Activated T-helper 9 cell treated with anti-CD3 and anti-CD28 coated beads, Interleukin-2, amount 50 U/mL, for 16 hours (primary cell): Measurements from ENCODE around the gene SYT1.

ENCODE experiments used
- DNase-seq: peaks from one replicate; pipeline ENCODE4 v3.0.0-alpha.2; 2020; ENCODE audit warnings: low read depth

The SYT1 gene

DNA sequence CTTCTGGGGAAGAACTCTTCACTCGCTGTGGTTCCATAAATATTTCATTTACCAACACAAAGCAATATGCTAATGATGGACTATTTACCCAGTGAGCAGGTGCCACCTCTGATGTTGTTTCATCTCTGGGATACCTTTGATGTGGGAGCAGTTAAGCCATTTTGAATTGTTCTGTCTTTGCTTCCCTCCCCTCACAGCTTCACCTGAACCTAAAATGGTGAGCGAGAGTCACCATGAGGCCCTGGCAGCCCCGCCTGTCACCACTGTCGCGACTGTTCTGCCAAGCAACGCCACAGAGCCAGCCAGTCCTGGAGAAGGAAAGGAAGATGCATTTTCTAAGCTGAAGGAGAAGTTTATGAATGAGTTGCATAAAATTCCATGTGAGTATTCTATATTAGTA is 352.7 kb downstream of the SYT1 start:
- DNase-seq = no peak

DNA sequence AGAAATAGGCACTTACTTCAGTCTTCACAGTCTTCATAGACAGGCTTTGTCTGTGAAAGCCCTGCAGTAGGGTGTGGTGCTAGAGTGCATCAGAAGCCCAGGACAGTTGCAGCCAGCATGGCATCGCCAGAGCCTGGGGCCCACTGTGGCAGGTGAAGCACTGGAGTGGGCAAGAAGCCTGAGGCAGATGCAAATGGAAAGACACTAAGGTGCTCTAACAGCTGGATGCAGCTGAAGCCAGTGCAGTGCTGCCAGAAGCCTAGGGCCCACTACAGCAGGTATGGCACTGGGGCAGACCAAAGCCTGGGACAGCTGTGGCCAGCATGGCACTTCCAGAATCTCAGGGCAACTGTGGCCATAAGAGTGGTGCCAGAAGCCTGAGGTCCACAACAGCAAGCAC is 358.6 kb downstream of the SYT1 start:
- no peak for DNase-seq

DNA sequence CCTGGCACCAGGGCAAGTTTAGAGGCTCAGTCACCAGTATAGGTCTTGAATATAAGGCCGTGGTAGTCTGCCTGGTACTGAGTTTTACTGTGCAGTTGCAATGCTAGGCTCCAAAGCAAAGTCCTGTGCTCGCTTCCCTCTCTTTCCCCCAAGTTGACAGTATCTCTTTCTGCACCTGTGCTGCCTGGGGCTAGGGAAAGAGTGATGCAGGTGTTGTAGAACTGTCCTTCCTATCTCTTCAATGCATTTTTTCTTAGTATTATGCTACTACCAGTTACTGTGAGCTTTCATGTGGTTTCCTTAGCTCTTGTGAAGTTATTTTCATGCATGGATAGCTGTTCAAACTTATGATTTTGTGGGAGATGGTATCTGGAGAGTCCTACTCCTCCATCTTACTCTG is 359.2 kb downstream of the SYT1 start:
- no peak for DNase-seq

DNA sequence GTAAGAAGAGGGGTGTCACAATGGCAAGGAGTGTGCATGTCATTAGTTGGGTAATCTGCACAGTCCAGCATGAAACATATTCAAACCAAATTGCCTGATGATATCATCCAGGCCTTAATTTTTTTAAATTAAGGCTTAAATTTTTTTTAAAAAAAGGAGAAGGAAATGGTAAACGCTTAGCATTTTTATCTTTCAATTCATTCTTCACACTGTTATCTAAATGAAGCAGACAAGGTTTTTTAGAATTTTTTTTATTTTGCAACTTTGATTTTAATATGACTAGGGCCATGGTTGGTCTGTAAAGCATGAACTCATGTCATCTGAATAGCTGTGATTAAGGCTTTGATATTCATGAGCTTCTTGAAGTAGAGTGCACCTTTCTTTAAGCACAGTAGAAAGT is 362.5 kb downstream of the SYT1 start:
- no peak for DNase-seq

DNA sequence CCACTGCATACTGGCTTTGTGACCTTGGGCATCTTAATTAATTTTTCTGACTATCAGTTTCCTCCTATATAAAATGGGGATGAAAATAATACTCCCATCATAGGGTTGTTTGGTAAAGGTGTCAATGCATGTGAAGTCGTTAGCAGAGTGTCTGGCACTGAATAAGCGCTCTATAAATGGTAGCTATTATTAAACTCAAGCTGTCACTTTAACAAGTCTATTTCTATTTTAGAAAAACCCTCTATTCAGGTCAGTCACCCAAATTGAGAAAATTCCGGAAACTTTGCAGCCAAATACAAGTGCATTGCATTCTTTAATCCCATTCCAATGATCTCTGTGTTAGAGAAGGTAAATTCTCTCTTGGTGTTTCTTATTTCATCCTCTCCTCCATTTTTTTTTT is 363.1 kb downstream of the SYT1 start:
- no peak for DNase-seq

DNA sequence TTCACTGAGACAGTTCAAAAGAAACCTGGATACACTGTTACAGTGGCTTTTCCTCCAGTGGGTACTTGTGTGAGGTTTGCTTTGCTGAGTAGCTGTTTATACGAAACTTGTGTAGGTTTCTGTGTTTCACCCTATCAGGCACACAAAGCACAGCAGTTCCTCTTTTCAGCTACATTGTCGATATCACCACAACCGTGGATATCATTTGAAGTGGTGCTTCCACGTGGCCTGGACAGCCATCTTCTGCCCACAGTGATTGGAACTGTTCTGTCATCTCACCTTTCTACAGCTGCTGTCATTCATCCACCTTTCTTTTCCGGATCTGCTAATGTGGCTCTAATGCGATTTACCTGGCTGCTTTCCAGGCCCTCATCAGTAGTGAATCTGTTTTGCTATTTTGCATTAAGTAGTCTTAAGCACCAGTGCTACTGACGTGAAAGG is 368.8 kb downstream of the SYT1 start:
- DNase-seq = no peak

DNA sequence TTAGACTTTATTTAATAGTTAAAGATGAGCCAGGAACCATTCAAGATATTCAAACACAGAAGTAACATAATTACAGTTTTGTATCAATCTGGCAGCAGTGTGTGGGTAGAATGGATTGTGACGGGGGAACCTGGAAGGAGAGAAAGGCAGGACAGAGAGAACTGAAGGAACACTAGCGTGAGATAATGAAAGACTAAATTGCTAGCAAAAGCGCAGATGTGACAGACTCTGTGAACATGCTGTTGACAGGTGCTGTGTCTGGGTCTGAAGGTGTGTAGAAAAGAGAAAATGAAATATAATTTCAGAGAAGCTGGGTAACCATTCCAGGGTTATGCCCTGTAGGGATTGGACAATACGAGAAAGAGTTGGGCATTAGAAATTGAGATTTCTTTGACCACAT is 372.3 kb downstream of the SYT1 start:
- no peak for DNase-seq

DNA sequence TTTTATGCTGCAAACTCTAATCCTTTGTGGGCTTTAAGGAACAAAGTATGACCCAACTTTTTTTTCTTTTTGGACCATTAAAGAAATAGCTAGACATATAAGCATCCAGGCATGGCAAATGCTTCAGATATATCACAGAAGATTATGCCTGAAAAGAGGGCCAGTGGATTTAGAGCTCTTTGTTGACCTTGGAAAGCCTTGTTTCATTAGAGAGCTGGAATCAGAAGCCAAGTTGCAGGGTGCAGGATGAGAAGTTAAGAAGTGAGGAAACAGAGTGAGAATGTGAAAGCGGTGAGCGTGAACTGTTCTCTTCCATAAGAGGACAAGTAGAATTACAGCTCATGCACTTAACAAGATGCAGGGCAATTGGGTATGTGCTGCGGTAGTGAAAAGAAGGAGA is 373.7 kb downstream of the SYT1 start:
- DNase-seq = no peak

DNA sequence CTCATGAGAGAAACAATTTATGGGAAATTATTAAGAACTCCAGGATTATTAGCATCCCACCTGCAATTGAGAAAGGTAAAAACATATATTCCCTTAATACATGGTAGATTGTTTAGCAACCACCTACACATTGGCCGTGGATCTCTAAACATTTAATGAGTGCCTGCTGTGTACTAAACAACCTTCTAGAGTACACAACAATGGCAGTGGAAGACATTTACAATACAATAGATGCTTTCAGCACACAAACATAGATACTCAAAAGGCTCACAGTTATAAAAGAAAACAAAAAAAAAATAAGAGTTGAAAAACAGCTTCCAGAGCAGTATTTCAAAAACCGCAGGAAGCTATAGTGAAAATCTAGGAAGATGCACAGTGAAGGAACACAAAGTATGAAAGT is 382.9 kb downstream of the SYT1 start:
- DNase-seq = no peak

DNA sequence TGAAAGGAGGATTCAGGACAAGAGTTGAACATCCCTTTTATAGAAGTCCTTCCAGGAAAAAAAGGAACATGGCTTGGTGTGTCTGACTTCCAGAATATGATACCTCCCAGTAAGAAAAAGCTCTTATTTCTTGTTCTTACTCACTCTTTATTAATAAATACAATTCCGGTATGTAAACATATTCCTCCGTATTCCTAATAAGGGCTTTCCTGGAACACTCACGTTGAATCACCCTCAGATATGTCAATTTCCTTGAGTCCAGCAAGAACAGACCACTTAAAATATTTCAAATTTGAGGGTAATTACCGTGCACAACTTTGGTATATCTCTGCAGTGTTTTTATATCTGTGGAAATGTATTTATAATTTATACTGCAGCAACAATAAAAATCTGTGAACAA is 385.6 kb downstream of the SYT1 start:
- no peak for DNase-seq

DNA sequence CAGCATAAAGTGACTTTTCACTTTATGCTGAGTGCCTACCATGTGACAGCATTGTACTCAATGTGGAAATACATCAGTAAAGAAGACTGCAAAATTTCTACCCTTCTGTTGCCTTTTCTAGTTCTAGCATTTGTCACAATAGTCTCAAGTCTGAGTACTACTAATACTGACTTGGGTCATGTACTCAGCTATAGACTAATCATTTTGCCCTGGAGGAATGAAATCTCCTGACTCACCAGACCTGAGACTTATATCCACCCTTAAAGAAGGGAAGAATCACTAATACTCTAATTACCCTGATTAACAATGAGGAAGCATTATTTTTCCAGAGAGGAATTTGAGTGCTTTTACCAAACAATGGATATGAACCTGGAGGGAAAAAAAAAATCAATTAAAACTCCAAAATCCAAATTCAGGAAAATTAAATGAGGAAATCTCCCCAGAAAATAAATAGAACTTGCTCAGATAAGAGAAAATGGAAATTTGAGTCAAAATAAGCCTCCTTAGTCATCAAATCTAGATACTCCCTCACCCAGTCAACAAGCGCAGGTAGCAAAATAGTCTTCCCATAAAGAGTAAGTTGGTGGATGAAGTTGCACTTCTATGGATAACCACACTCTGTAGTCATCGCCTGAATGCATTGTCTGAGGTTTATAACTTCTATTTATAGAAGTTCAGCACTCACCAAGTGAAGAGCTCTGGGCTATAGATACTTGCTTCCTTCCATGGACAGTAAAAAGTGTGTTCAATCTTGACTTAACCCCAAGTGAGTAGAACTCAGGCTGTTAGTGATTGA is 386.6 kb downstream of the SYT1 start:
- no peak for DNase-seq

DNA sequence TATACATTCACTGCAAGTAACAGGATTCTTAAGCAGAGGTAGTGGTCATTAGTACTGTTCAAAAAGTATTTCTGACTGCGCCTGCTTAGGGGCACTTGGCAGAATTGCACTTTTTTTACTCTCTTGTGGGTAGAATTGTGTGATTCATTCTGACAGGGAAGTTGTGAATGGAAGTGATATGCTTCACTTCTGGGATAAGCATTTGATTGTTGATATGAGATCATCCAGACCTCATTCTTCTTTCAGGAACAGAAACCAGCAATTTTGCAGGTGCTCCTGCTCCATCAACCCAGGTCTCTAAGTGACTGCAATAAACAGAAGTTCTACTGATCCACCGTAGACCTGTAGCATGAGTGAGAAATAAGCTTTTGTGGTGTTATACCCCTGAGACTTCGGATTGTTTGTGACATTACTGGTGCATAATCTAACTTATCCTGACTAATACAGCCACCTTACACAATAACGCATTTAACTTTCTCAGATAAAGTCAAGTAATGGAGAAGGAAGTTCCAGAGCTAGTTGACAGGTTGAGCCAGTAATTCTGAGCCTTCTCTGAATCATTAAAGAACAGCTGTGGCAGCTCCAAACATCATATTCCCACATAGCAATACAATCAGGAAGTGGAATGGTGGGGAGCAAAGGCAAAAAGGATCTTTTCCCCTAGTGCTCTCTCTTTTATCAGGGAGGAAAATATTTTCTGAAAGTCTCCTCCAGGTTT is 387.9 kb downstream of the SYT1 start:
- DNase-seq = no peak

DNA sequence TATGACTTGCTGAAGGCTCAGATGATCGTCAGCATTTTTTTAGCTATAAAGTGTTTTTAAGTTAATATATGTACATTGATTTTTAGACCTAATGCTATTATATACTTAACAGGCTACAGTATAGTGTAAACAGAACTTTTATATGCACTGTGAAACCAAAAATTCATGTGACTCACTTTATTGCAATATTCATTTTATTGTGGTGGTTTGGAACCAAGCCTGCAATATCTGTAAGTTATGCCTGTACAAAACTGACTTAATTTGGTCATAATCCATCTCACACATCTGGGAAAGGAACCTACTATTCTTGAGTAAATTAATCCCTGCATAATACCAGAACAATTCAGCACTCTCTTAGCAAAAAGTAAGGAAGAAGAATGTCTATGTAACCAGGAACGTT is 390.7 kb downstream of the SYT1 start:
- DNase-seq = no peak

DNA sequence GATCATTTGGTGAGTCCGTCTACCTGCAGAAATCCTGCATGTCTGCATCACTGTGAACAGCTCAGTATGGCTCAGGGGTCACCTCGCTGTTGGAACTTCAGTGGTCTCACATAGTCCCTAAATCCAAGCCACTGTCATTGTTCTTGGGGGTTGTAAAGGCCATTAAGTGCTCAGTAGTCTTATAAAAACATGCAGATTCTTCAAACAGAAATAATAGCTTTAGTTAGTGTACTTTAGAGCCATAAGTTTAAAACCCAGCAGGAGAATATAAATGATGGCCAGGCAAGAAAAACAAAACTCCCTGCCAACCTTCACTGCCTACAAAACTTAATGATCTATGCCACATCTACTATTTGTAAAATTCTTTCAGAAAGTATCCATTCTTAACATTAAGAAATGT is 396.3 kb downstream of the SYT1 start:
- no peak for DNase-seq

DNA sequence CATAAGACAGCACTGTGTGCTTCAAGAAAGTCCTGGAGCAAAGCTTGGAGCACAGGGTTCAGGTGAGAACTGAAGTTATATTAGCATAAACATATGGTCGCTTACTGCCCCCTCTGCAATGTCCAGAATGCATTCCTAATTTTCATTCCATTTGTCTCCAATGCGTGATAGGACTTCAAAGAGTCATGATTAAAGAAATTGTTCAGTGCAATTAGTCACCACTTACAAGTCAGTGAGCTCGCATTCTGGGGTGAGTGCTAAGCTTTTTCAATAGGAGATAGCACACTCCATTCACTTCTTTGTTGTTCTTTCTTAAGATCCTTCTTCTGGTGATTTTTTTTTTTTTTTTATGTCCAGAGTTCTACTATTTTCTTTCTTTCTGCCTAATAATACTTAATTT is 398.4 kb downstream of the SYT1 start:
- DNase-seq = no peak

DNA sequence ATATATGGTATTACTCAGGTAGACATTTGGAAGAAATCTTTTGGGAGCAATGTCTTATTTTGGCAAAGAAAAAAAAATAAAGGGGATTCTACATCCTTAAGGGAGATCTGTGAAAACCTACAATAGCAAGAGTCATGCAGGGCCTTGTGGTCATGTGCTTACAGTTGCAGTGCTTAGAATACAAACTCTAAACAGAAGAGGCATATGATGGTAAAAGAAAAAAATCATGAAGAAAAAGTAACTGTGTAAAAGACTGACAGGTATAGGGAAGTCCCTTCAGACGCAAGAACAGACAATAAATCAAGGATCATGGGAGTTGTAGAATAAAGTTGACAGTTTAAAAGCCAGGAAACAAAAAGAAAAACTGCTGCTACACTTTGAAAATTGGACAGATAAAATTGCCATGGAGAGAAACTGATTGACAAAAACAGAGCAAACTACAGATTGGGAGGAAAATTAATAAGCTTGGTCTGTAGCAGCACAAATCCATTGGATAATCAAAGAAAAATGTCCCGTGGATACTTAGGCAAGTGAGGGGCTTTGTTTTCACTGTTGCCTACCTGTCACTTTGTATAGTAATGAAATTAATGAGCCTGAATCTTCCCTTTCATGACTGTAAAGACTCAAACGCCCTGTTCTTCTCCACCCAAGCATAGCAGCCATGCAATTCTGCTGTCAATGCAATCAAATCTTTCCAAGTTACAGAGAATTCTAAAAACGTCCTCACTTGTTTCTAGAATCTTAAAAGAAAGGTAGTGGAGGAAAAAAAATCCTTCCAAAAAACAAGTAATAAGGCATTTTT is 402.0 kb downstream of the SYT1 start:
- DNase-seq = no peak

DNA sequence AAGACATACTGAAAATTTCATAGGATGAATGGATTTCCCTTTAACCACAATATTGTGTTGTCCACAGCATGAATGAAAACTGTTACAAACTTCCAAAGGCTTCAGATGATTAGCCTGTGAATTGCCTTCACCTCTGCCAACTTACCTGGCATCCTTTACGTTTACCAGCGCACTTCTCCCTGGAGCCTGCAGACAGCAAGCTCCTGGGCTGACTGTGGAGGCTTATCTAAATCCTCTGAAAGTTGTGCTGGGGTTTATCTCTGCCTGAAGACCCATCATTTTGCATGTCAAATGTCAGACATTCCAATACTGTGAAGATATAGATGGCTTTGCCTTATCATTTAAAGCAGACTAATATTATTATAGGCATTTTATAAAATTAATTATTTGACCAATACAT is 403.0 kb downstream of the SYT1 start:
- DNase-seq = no peak

DNA sequence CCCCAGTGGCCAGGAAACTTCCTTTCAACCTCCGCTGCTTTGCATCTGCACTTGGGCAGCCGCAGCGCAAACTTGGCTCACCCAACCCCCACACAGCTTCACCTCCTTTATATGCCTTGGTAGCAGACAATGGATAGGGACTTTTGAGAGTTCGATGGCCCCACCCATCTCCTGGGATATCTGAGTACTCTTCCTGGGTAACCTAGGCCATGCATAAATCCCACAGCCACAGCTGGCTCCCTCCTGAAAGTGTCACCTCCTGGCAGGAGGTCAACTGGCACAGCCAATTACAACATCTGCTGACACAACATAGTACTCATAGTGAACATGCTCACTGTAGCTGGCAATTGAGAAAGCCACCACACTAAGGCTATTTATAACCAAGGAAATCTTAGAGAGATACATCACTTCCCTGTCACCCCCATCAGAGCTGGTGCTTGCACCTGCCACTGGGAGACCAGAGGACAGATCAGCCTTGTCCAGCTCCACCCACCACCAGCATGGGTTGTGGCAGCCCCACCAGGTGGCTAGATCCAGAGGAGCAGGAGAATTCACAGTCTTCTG is 410.0 kb downstream of the SYT1 start:
- no peak for DNase-seq

DNA sequence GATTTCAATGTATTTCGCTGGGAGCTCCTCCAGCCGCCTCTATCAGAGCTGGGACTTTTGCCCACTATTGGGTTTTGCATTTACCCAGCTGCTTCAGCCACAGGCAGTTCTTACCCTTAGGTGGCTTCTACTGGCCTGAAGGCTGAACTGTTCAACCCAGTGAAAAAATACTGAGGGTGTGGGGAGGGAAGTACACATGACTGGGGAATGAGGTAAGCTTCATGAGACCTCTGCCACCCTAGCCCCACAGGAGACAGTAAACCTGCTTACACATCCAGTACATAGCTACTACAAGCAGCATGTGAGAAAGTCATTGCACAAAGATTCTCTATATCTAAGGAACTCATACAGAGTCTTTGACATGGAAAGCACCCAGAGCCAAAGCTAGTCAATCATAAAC is 411.1 kb downstream of the SYT1 start:
- DNase-seq = no peak

DNA sequence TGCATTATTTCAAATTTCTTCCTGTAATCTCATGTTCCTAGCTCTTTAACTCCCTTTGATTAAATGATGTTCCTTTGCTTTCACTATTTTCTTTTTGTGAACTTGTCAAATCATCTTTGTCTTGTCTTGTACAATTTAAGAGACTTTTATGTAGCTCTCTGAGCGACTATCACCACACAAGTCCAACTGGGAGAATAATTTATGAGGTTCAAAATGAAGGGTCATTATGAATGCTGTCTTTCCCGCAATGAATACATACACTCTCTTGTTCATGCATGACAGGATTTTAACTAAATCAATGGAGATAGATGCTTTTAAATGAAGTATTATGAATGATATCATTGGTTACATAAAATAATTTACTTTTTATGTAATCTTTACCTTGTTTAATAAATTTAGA is 418.8 kb downstream of the SYT1 start:
- DNase-seq = no peak

DNA sequence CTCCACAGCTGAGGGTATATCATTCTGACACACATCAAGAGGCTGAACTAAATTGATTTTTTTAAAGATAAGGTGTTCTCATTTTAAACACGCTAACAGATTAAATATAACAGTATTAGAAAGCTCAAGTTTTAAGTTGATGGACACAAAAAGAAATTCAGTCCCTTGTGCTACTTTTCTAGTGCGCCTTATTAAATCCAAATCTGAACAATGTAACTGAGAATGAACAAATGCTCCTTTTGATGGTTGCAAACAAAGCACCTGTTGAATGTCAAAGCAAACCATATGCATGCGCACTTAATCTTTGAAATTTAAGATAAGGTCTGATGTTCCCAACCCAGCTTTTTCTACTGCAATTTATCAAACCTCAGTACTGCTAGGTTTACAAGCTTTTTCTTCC is 424.3 kb downstream of the SYT1 start:
- DNase-seq = no peak

DNA sequence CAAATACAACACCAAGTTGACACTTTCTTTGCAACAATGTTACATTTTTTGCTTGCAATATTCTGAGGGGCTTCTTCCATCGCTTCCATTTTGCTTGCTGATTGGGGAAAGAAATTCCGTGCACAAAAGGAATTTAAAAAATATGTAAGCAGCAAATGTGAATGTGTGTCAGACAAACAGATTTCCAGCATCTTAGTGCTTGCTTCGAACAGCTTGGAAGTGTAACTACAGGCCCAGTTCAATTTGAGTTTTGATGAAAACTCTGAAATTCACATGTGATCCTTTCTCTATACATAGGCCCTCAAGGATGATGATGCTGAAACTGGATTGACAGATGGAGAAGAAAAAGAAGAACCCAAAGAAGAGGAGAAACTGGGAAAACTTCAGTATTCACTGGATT is 427.1 kb downstream of the SYT1 start:
- DNase-seq = no peak

DNA sequence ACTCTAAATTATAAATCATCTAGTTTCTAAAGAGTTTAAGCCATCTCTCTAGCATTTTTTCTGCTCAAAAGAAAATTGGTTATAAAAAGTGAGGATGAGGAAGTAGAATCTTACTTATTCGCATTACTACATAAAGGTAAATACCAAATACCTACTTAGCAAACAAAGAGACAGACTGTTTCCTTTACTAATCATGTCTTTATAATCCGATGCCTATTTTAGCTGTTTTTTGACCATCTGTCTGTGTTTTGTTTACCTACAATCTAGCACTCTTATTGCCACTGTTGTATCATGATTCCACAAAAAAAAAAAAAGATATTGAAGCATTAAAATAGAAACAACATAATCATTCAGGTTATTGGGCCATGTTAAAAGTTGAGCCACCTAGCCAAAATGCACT is 430.0 kb downstream of the SYT1 start:
- DNase-seq = no peak
